IPS-20b (cell line): ENCODE data around the gene MCHR1.
A peak's percentile ranks its signal among the peaks of the same experiment; 100 is the strongest.
"Not testable (repeated sequence)": the region's sequence is repeated elsewhere in the genome, so short reads cannot be mapped to it uniquely, and the experiment has no call there.

Experiments used
- H3K27ac ChIP-seq: one replicate; pipeline ENCODE4 v1.5.1; 2013; ENCODE audit warnings: low read length
- H3K27me3 ChIP-seq: 2 replicates; pipeline ENCODE4 v1.6.1; 2013; ENCODE audit warnings: mild to moderate bottlenecking, low read length, inconsistent platforms; ENCODE audit not compliant: insufficient read depth
- H3K36me3 ChIP-seq: 2 replicates; pipeline ENCODE4 v1.6.1; 2013; ENCODE audit warnings: low read depth, mild to moderate bottlenecking, inconsistent platforms, low read length, moderate library complexity; ENCODE audit not compliant: insufficient read depth
- H3K4me1 ChIP-seq: 2 replicates; pipeline ENCODE4 v1.6.1; 2013; ENCODE audit warnings: mild to moderate bottlenecking, control low read depth, inconsistent platforms, low read length, moderate library complexity; ENCODE audit not compliant: insufficient read depth
- H3K4me3 ChIP-seq: 2 replicates; pipeline ENCODE4 v1.5.1; 2013; ENCODE audit warnings: mild to moderate bottlenecking, low read length, inconsistent platforms
- H3K9ac ChIP-seq: 2 replicates; pipeline ENCODE4 v1.6.1; 2013; ENCODE audit warnings: low read depth, mild to moderate bottlenecking, inconsistent platforms, low read length, moderate library complexity
- H3K9me3 ChIP-seq: 2 replicates; pipeline ENCODE4 v1.6.1; 2013; ENCODE audit warnings: mild to moderate bottlenecking, low read depth, low read length, inconsistent platforms; ENCODE audit not compliant: insufficient read depth

Gene MCHR1

GRCh38 chr22:40718250-40719204 is 39.2 kb downstream of the MCHR1 start:
- H3K4me3 ChIP-seq: no peak overlapping the region
- no peaks in the 10 kb centered on the region for H3K27me3 ChIP-seq
- peaks cover 24% of the 10 kb centered on the region for H3K4me1 ChIP-seq
- H3K9ac ChIP-seq: no peak overlapping the region
- no peaks in the 10 kb centered on the region for H3K9me3 ChIP-seq
- H3K36me3 ChIP-seq: no peaks in the 10 kb centered on the region
- no peak overlapping the region for H3K27ac ChIP-seq

DNA sequence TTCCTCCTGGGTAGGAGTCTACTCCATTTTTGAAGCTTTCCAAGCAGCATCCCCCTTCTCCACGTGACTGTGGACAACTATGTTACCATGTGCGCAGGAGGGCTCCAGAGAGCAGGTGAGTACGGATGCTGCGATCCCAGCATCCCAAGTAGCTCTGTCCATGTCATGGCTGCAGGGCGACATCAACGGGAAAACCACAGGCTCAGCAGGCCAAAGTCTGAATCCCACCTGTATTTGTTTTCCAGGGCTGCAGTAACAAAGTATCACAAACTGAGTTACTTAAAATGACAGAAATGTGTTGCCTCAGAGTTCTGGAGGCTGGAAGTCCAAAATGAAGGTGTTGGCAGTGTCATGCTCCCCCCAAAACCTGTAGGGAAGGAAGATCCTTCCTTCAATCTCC is 40.3 kb downstream of the MCHR1 start:
- H3K9ac ChIP-seq: no peak overlapping the region
- H3K4me3 ChIP-seq: no peak overlapping the region
- no peaks in the 10 kb centered on the region for H3K36me3 ChIP-seq
- H3K27me3 ChIP-seq: no peaks in the 10 kb centered on the region
- H3K4me1 ChIP-seq: peaks cover 14% of the 10 kb centered on the region
- H3K27ac ChIP-seq: no peak overlapping the region
- no peaks in the 10 kb centered on the region for H3K9me3 ChIP-seq

DNA sequence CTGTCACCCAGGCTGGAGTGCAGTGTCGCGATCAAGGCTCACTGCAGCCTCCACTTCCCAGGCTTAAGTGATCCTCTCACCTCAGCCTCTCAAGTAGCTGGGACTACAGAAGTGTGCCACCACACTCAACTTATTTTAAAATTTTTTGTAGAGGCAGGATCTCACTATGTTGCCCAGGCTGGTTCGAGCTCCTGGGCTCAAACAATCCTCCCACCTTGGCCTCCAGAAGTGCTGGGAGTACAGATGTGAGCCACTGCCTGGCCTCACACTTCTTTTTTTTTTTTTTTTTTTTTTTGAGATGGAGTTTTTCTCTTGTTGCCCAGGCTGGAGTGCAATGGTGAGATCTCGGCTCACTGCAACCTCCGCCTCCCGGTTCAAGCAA is 40.9 kb downstream of the MCHR1 start:
- H3K27ac ChIP-seq, H3K9me3 ChIP-seq, H3K9ac ChIP-seq, H3K36me3 ChIP-seq, H3K4me3 ChIP-seq, H3K27me3 ChIP-seq: not testable (repeated sequence)
- peaks cover 11% of the 10 kb centered on the region for H3K4me1 ChIP-seq

DNA sequence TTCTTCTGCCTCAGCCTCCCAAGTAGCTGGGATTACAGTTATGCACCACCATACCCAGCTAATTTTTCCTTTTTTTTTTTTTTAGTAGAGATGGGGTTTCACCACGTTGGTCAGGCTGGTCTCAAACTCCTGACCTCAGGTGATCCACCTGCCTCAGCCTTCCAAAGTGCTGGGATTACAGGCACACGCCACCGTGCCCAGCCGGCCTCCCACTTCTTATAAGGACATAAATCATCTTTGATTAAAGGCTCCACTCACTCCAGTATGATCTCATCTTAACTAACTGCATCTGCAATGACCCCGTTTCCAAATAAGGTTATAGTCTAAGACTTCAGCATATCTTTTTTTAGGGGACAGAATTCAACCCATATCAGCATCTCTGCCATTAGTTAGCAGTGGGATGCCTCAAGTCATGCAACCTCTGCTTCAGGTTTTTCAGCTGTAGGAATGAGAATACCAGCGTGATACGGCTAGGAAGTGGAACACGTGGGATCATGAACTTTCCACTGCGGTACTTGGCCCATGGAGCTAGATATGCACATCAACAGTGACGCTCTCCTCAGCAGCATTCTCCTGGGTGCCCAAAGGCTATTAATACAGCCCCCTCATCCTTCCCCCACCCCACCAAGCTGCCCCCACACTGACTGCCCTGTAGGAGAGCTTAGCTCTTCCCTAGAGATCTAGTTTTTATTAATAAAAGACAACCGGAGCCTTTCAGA is 41.4 kb downstream of the MCHR1 start:
- no peaks in the 10 kb centered on the region for H3K36me3 ChIP-seq
- H3K27ac ChIP-seq: no peak overlapping the region
- H3K4me1 ChIP-seq: peaks cover 11% of the 10 kb centered on the region
- no peaks in the 10 kb centered on the region for H3K27me3 ChIP-seq
- H3K9me3 ChIP-seq: no peaks in the 10 kb centered on the region
- H3K4me3 ChIP-seq: no peak overlapping the region
- no peak overlapping the region for H3K9ac ChIP-seq

DNA sequence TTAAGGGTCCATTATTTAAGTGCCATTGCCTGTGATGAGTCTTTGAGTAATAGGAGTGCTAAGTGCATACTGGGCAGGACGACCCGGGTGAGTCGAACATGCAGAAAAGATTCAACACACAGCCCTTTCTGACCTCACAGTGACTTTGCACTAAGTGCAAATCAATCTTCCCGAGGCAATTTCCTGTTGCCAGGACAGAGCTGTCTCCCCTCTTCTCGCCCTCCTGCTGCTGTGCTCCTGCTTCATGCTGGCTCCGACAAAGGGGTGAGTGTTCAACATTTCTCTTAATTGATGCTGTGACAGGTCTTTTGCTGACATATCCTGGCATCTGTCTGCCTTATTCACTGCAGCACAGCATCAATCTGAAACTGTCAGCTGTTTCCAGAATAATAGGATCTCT is 42.0 kb downstream of the MCHR1 start:
- Histone ChIP-seq H3K4me3 (no peak overlapping the region), H3K27me3 (no peaks in the 10 kb centered on the region), H3K36me3 (no peaks in the 10 kb centered on the region), H3K9me3 (no peaks in the 10 kb centered on the region), H3K4me1 (peaks cover 11% of the 10 kb centered on the region), H3K9ac (no peak overlapping the region), H3K27ac (no peak overlapping the region)

- Histone ChIP-seq H3K4me3 (no peak overlapping the region), H3K27ac (no peak overlapping the region), H3K4me1 (peaks cover 23% of the 10 kb centered on the region), H3K27me3 (no peaks in the 10 kb centered on the region), H3K9me3 (no peaks in the 10 kb centered on the region), H3K9ac (no peak overlapping the region), H3K36me3 (no peaks in the 10 kb centered on the region)
Observed at GRCh38 chr22:40723396-40723933, 44.2 kb downstream of the MCHR1 start.

DNA sequence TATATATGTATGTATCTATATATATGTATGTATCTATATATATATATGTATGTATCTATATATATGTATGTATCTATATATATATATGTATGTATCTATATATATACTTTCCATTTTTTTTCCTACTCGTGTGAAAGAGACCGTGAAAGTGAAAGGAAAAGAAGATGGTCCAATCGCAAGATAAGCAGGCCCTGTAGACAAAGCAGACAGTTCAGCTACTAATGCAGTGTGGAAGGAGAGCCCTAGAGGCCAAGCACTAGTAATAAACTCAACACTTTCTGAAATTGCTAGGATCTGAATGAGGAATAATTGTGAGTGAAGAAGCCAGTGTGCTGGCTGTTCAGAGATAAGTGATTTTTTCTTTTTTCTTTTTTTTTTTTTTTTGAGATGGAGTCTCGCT is 47.2 kb downstream of the MCHR1 start:
- Histone ChIP-seq H3K9ac (no peak overlapping the region), H3K36me3 (no peaks in the 10 kb centered on the region), H3K27me3 (no peaks in the 10 kb centered on the region), H3K9me3 (peaks cover 3% of the 10 kb centered on the region; the same call in 1 of the 2 replicates), H3K4me1 (peaks cover 20% of the 10 kb centered on the region), H3K4me3 (no peak overlapping the region), H3K27ac (no peak overlapping the region)

GRCh38 chr22:40727070-40727963 is 48.0 kb downstream of the MCHR1 start:
- no peak overlapping the region for H3K4me3 ChIP-seq
- H3K27me3 ChIP-seq: no peaks in the 10 kb centered on the region
- peaks cover 3% of the 10 kb centered on the region; the same call in 1 of the 2 replicates for H3K9me3 ChIP-seq
- H3K4me1 ChIP-seq: peaks cover 17% of the 10 kb centered on the region
- no peaks in the 10 kb centered on the region for H3K36me3 ChIP-seq
- no peak overlapping the region for H3K9ac ChIP-seq
- peak overlapping the region; percentile 35 for H3K27ac ChIP-seq

DNA sequence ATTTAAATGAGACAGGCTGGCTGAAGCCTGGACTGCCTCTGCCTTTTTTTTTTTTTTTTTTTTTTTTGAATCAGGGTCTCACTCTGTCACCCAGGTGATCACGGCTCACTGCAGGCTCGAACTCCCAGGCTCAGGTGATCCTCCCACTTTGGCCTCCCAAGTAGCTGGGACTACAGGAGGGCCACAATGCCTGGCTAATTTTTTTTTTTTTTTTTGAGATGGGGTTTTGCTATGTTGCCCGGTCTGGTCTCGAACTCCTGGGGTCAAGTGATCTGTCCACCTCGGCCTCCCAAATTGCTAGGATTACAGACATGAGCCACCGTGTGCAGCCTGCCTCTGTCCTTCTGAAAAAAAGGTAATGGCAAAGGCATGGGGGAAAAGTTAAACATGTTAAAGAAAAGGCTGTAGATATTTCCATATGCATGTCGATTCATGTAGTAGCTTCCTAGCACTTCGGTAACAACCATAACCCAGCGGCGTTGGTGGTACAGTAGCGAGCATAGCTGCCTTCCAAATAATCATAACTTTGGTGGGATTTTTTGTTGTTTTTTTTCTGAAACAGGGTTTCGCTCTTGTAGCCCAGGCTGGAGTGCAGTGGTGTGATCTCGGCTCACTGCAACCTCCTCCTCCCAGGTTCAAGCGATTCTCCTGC is 48.8 kb downstream of the MCHR1 start:
- Histone ChIP-seq H3K4me1 (peaks cover 23% of the 10 kb centered on the region), H3K27ac (no peak overlapping the region), H3K27me3 (no peaks in the 10 kb centered on the region), H3K36me3 (no peaks in the 10 kb centered on the region), H3K9me3 (peaks cover 3% of the 10 kb centered on the region; the same call in 1 of the 2 replicates), H3K4me3 (no peak overlapping the region), H3K9ac (no peak overlapping the region)

DNA sequence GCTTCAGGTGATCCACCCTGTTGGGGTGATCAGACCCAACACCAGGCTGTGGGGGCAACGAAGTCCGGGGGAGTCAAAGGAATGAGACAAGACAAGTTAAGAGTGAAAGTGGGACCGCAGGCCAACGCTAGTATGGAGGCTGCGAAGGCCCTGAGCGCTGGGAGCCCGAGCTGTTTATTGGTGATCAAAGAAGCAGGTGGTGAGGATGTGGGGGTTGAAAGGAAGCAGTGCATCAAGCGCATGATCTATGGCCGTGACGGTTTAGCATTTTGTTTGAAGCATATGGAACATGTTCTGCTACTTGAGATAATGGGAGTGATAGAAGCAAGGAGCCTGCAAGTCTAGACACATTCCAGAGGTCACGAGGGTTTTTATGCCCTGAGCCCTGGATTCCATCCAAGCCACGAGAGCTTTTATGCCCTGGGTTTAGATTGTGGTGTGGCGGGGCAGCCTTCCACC is 49.5 kb downstream of the MCHR1 start:
- Histone ChIP-seq H3K9me3 (peaks cover 3% of the 10 kb centered on the region; the same call in 1 of the 2 replicates), H3K4me1 (peaks cover 24% of the 10 kb centered on the region)

More for the DNA sequence above, 49.5 kb downstream of the MCHR1 start:
- H3K27me3 ChIP-seq: no peaks in the 10 kb centered on the region
- no peak overlapping the region for H3K4me3 ChIP-seq
- no peak overlapping the region for H3K9ac ChIP-seq
- H3K36me3 ChIP-seq: no peaks in the 10 kb centered on the region
- H3K27ac ChIP-seq: no peak overlapping the region
